Pulmonary artery endothelial cell (primary cell): Measurements from ENCODE around the gene TMEM121. TPM values are rescaled to one million over a fixed set of nuclear protein-coding genes. Genes with fewer than 3 reads are reported as not detected.
"Not testable (repeated sequence)": the region's sequence is repeated elsewhere in the genome, so short reads cannot be mapped to it uniquely, and the experiment has no call there.

Experiments used
- DNase-seq: peaks from one replicate; pipeline ENCODE4 v3.0.0-alpha.2; 2011; ENCODE audit warnings: low read depth, low spot score
- total RNA-seq: library from RNA; depleted of rRNA; stranded (reverse); fragments of >200 nt; gene quantifications from 2 replicates; pipeline ENCODE4 v1.2.3, GENCODE V29; 2014

Gene TMEM121
- total RNA-seq, 1 donor from 2014 or later: 15.6 TPM

GRCh38 chr14:105568859-105569766, 42.7 kb downstream of the TMEM121 start:
- no peak for DNase-seq

- no peak for DNase-seq
These were observed 44.1 kb downstream of the TMEM121 start for GRCh38 chr14:105570482-105570881.

- DNase-seq: not testable (repeated sequence)
These were observed 45.0 kb downstream of the TMEM121 start for GRCh38 chr14:105571181-105571951.

- not testable (repeated sequence) for DNase-seq
These were observed 45.7 kb downstream of the TMEM121 start for GRCh38 chr14:105572063-105572462.

- DNase-seq: not testable (repeated sequence)
These were observed 47.5 kb downstream of the TMEM121 start for GRCh38 chr14:105573841-105574240.

- not testable (repeated sequence) for DNase-seq
These were observed 48.0 kb downstream of the TMEM121 start for GRCh38 chr14:105574411-105574810.

- not testable (repeated sequence) for DNase-seq
These were observed 48.8 kb downstream of the TMEM121 start for GRCh38 chr14:105575016-105575700.

GRCh38 chr14:105576525-105577088, 50.2 kb downstream of the TMEM121 start:
- DNase-seq: no peak

GRCh38 chr14:105577314-105577861, 51.0 kb downstream of the TMEM121 start:
- no peak for DNase-seq

- no peak for DNase-seq
These were observed 51.7 kb downstream of the TMEM121 start for GRCh38 chr14:105578070-105578469.

GRCh38 chr14:105579221-105579620, 52.8 kb downstream of the TMEM121 start:
- DNase-seq: not testable (repeated sequence)

Other genes with a start within 250 kb of the TMEM121 start
- gene BRF1, start 225.6 kb upstream of the TMEM121 start, total RNA-seq: 33.1 and 36.7 TPM in 2 replicates
- gene PACS2, start 211.8 kb upstream of the TMEM121 start, total RNA-seq: 45.8 and 52.6 TPM in 2 replicates
- gene TEX22, start 128.0 kb upstream of the TMEM121 start, total RNA-seq: 0.13 and 0.14 TPM in 2 replicates
- gene MTA1, start 106.8 kb upstream of the TMEM121 start, total RNA-seq: 44.1 and 44.2 TPM in 2 replicates
- 166 and 183 TPM in 2 replicates for gene CRIP2, start 51.8 kb upstream of the TMEM121 start, total RNA-seq
- gene CRIP1, start 39.7 kb upstream of the TMEM121 start, total RNA-seq: 0.46 and 1.4 TPM in 2 replicates
- 14.2 and 25.3 TPM in 2 replicates for gene TEDC1, start 35.3 kb upstream of the TMEM121 start, total RNA-seq